GM21390 (cell line): ENCODE results near the gene EHBP1L1.
"Not testable (repeated sequence)": the region's sequence is repeated elsewhere in the genome, so short reads cannot be mapped to it uniquely, and the experiment has no call there.

ENCODE experiments used
- ATAC-seq: cut with Tn5 transposase; IDR thresholded peaks from one replicate; pipeline ENCODE4 v1.9.1; 2021; ENCODE audit not compliant: unreplicated experiment

EHBP1L1 gene

GRCh38 chr11:65560555-65561418 lies 15.1 kb upstream of the EHBP1L1 start:
- no peak for ATAC-seq

GRCh38 chr11:65562020-65562419 lies 13.8 kb upstream of the EHBP1L1 start:
- no peak for ATAC-seq

- ATAC-seq: no peak
Observed at GRCh38 chr11:65562788-65563187, 13.1 kb upstream of the EHBP1L1 start.

- ATAC-seq: no peak
Observed at GRCh38 chr11:65563601-65564000, 12.3 kb upstream of the EHBP1L1 start.

GRCh38 chr11:65564879-65565559 lies 10.8 kb upstream of the EHBP1L1 start:
- ATAC-seq: not testable (repeated sequence)

GRCh38 chr11:65565624-65566453 lies 10.0 kb upstream of the EHBP1L1 start:
- no peak for ATAC-seq

GRCh38 chr11:65569164-65569972 lies 6.5 kb upstream of the EHBP1L1 start:
- ATAC-seq: no peak

- ATAC-seq: peak; percentile 56
Observed at GRCh38 chr11:65569973-65570918, 5.6 kb upstream of the EHBP1L1 start, which contains the start of gene ZNRD2. Gene ZNRD2 (plus strand): TSS chr11:65570477. CDS start chr11:65570492, 15 bp downstream.

- ATAC-seq: no peak
Observed at GRCh38 chr11:65571420-65571819, 4.4 kb upstream of the EHBP1L1 start.

- no peak for ATAC-seq
Observed at GRCh38 chr11:65571940-65572339, 3.9 kb upstream of the EHBP1L1 start.

- ATAC-seq: no peak
Observed at GRCh38 chr11:65572356-65573051, 3.3 kb upstream of the EHBP1L1 start, which contains the start of gene FAM89B. Gene FAM89B (plus strand): TSS chr11:65572538. CDS start chr11:65572670, 132 bp downstream.

GRCh38 chr11:65573391-65574079 lies 2.3 kb upstream of the EHBP1L1 start:
- no peak for ATAC-seq

- peak; percentile 28 for ATAC-seq
Observed at GRCh38 chr11:65574109-65574810, 1.6 kb upstream of the EHBP1L1 start.

GRCh38 chr11:65574811-65575567 lies 864 bp upstream of the EHBP1L1 start:
- ATAC-seq: no peak

- no peak for ATAC-seq
Observed at GRCh38 chr11:65576232-65576866, 496 bp downstream of the EHBP1L1 start.
